Prostate gland (tissue), 2 donors: ENCODE results near the gene AFF3.

ENCODE experiments used
- POLR2A ChIP-seq: fragments of 450-650 bp; IDR thresholded peaks from one replicate; pipeline ENCODE4 v1.6.1; 2016; ENCODE audit warnings: antibody characterized with exemption, mild to moderate bottlenecking
- TF ChIP-seq, protein P1 (sequence below), 4 experiments: fragments of 200-600 bp in 2 of 4; fragments of 450-650 bp in 2 of 4; sonication (generic) in 2 of 4; IDR thresholded peaks; 1 replicate in 3 of 4; 2 replicates in 1 of 4; pipeline ENCODE4 v1.5.1; 2016 to 2019; ENCODE audit warnings: antibody characterized with exemption in 4 of 4, mild to moderate bottlenecking in 2 of 4, moderate library complexity in 2 of 4

DNA sequence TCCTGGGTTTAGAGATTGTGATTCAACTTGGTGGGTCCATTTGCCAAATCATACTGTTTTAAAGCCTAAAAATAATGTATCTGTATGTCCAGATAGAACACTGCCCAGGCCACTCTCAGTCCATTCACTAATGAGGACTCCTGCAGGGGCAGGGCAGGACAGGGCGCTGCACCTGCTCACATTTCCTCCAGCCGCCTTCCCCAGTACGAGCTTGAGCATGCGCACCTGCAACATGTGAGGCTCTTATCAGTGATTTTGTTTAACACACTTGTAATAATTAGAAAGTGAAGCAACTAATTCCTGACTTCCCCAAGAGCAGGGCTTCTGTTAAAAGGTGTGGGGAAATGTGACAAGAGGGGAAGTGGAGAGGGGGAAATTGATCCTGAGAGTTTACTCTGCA, 89.7 kb downstream of the AFF3 start:
- TF ChIP-seq POLR2A = no peak
- TF ChIP-seq, protein P1, sequence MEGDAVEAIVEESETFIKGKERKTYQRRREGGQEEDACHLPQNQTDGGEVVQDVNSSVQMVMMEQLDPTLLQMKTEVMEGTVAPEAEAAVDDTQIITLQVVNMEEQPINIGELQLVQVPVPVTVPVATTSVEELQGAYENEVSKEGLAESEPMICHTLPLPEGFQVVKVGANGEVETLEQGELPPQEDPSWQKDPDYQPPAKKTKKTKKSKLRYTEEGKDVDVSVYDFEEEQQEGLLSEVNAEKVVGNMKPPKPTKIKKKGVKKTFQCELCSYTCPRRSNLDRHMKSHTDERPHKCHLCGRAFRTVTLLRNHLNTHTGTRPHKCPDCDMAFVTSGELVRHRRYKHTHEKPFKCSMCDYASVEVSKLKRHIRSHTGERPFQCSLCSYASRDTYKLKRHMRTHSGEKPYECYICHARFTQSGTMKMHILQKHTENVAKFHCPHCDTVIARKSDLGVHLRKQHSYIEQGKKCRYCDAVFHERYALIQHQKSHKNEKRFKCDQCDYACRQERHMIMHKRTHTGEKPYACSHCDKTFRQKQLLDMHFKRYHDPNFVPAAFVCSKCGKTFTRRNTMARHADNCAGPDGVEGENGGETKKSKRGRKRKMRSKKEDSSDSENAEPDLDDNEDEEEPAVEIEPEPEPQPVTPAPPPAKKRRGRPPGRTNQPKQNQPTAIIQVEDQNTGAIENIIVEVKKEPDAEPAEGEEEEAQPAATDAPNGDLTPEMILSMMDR (IDR thresholded peaks at IDR 0.05) = no peak
